Measurements from ENCODE around the gene SLC25A17. TPM values are rescaled to one million over a fixed set of nuclear protein-coding genes. Genes with fewer than 3 reads are reported as not detected.

The SLC25A17 gene
- total and polyA plus RNA-seq, 7 donors, result 2.7 to 16.3 (median 4.6) TPM

DNA sequence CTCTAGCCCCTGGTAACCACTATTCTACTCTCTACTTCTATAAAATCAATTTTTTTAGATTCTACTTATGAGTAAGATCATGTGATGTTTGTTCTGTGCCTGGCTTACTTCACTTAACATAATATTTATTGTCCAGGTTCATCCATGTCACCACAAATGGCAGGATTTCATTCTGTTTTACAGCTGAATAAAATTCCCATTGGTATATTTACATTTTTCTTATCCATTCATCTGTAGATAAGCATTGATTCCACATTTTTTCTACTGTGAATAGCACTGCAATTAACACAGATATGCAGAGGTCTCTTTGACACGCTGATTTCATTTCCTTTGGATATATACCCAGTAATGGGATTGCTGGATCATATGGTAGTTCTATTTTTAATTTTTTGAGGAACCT lies 15.8 kb downstream of the SLC25A17 start:
- Histone ChIP-seq H3K9me3 (no peaks in the 10 kb centered on the region), H3K4me1 (peaks cover 3% of the 10 kb centered on the region), H3K36me3 (ENCODE audit: insufficient read depth in 1 of 2, low read depth in 1 of 2) (no peaks in the 10 kb centered on the region), H3K27ac (no peak overlapping the region), H3K4me3 (no peak overlapping the region), H3K27me3 (ENCODE audit: insufficient read depth in 3 of 3, low read length in 2 of 3) (no peaks in the 10 kb centered on the region)
- intact Hi-C loops (cut with DNase I), result no loop called here
- WGBS, 3 donors, result 84 to 91% (median 89%) methylated on average over 1 of the region's 1 CpG
- DNase-seq (no peak), ATAC-seq (no peak)
- TF ChIP-seq, protein P1, sequence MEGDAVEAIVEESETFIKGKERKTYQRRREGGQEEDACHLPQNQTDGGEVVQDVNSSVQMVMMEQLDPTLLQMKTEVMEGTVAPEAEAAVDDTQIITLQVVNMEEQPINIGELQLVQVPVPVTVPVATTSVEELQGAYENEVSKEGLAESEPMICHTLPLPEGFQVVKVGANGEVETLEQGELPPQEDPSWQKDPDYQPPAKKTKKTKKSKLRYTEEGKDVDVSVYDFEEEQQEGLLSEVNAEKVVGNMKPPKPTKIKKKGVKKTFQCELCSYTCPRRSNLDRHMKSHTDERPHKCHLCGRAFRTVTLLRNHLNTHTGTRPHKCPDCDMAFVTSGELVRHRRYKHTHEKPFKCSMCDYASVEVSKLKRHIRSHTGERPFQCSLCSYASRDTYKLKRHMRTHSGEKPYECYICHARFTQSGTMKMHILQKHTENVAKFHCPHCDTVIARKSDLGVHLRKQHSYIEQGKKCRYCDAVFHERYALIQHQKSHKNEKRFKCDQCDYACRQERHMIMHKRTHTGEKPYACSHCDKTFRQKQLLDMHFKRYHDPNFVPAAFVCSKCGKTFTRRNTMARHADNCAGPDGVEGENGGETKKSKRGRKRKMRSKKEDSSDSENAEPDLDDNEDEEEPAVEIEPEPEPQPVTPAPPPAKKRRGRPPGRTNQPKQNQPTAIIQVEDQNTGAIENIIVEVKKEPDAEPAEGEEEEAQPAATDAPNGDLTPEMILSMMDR (IDR thresholded peaks at IDR 0.05), result no peak

DNA sequence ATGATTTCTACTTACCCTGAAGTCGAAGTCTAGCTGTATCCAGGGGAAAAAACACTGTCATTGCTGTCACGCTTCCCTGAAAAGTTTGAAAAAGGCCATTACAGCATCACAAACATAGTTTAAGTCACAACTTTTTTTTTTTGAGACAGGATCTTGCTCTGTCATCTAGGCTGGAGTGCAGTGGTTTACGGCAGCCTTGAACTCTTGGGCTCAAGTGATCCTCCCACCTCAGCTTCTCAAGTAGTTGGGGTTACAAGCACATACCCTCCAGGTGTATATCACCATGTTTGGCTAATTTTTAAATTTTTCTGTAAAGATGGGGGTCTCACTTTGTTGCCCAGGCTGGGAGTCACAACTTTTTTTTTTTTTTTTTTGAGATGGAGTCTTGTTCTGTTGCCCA lies 20.1 kb downstream of the SLC25A17 start:
- WGBS, 3 donors, result 90 to 99% (median 94%) methylated on average over 3 of the region's 3 CpGs
- TF ChIP-seq, protein P1 (IDR thresholded peaks at IDR 0.05), result no peak
- Histone ChIP-seq H3K36me3 (ENCODE audit: insufficient read depth in 1 of 2, low read depth in 1 of 2) (peaks cover 0 to 4% of the 10 kb centered on the region in 2 donors), H3K9me3 (no peaks in the 10 kb centered on the region), H3K4me3 (no peak overlapping the region), H3K4me1 (peaks cover 3% of the 10 kb centered on the region), H3K27ac (no peak overlapping the region), H3K27me3 (ENCODE audit: insufficient read depth in 3 of 3, low read length in 2 of 3) (no peaks in the 10 kb centered on the region)
- no peak for ATAC-seq
- intact Hi-C loops (cut with DNase I), result no loop called here
- DNase-seq, result no peak

DNA sequence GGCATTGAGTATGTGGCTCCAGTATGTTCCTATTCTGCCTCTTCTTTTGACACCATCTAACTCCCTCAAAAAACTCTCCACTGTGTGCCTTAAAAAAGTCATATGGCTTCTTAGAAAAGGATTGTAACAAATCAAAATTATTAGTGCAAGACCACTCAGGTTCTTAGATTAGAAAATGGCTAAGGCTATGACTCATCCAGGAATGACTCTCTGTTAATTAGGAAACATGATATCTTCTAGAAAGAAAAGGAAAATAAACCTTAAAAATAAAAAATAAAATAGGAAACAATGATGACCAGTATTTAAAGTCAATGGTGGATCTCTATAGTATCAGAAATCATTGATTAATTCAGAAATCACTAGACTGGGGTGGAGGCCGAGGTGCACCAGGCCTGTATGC lies 21.7 kb downstream of the SLC25A17 start:
- H3K27me3 ChIP-seq (ENCODE audit: insufficient read depth in 3 of 3, low read length in 2 of 3), result no peaks in the 10 kb centered on the region
- TF ChIP-seq, protein P1 (IDR thresholded peaks at IDR 0.05), result no peak
- peaks cover 3% of the 10 kb centered on the region for H3K4me1 ChIP-seq
- intact Hi-C loops (cut with DNase I), result no loop called here
- DNase-seq (no peak), ATAC-seq (no peak)
- no peak overlapping the region for H3K4me3 ChIP-seq
- peaks cover 0 to 14% of the 10 kb centered on the region in 2 donors for H3K36me3 ChIP-seq (ENCODE audit: insufficient read depth in 1 of 2, low read depth in 1 of 2)
- H3K27ac ChIP-seq, result no peak overlapping the region
- H3K9me3 ChIP-seq, result no peaks in the 10 kb centered on the region
- WGBS, 3 donors, result 96 to 100% (median 100%) methylated on average over 1 of the region's 1 CpG

DNA sequence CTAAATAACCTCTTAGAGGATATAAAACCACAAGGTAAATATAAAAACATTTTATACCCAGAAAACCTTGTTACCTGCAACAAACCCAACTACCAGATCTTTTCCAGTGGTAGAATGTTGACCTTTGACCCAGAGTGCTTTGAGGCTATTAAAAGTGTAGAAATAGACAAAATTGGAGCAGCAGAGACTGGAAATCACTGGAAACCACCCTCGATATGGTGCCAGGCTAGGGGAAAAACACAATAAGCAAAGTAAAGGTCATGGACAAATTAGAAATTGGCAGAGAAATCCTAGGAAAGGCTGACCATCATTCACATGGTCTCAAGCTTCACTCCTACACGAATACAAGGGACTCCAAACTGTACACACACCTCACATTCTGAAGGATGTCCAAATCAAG lies 26.7 kb downstream of the SLC25A17 start:
- TF ChIP-seq, protein P1 (IDR thresholded peaks at IDR 0.05), result no peak
- WGBS, 3 donors, result 54 to 77% (median 56%) methylated on average over 2 of the region's 2 CpGs
- H3K36me3 ChIP-seq (ENCODE audit: insufficient read depth in 1 of 2, low read depth in 1 of 2), result peaks cover 2 to 53% of the 10 kb centered on the region in 2 donors

DNA sequence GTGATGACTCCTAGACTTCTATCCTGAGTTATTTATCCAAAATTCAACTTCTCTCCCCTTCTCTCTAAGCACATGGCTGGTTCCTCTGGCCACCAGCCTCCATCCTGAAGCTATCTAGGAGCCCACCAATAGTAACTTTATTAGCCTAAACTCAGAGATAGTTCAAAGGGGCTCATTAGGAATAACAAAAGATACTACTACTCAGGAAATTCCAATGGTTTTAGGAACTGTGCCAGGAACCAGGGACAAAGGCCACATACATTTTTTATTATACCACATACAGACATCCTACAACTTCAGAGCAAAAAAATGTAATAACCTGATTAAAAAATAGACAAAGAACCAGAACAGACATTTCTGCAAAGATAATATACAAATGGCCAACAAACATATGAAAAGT lies 27.9 kb downstream of the SLC25A17 start:
- ATAC-seq, result no peak

More for the DNA sequence above, 26.7 kb downstream of the SLC25A17 start:
- Histone ChIP-seq H3K9me3 (no peaks in the 10 kb centered on the region), H3K4me1 (no peaks in the 10 kb centered on the region), H3K4me3 (no peak overlapping the region), H3K27ac (no peak overlapping the region), H3K27me3 (ENCODE audit: insufficient read depth in 3 of 3, low read length in 2 of 3) (no peaks in the 10 kb centered on the region)
- DNase-seq, result no peak
- no peak for ATAC-seq
- intact Hi-C loops (cut with DNase I), result no loop called here

More for the DNA sequence above, 27.9 kb downstream of the SLC25A17 start:
- intact Hi-C loops (cut with DNase I), result no loop called here
- TF ChIP-seq, protein P1 (IDR thresholded peaks at IDR 0.05), result no peak
- Histone ChIP-seq H3K36me3 (ENCODE audit: insufficient read depth in 1 of 2, low read depth in 1 of 2) (peaks cover 5 to 63% of the 10 kb centered on the region in 2 donors), H3K4me1 (no peaks in the 10 kb centered on the region), H3K9me3 (no peaks in the 10 kb centered on the region), H3K27ac (no peak overlapping the region), H3K4me3 (no peak overlapping the region), H3K27me3 (ENCODE audit: insufficient read depth in 3 of 3, low read length in 2 of 3) (no peaks in the 10 kb centered on the region)
- no peak for DNase-seq

All from psoas muscle (tissue), 8 donors.